H1 (cell line): ENCODE data around the gene SMG7.

Source experiments
- ASH2L ChIP-seq: fragments of 200-600, 300-600 bp; sonication (generic); IDR thresholded peaks from one replicate; pipeline ENCODE4 v1.7.1; 2017; ENCODE audit warnings: low read length
- CTCF ChIP-seq, 3 experiments: IDR thresholded peaks; 1 replicate in 2 of 3; 2 replicates in 1 of 3; pipeline versions ENCODE4 v1.5.1 to v1.6.1; 2011; ENCODE audit warnings: low read length in 3 of 3, mild to moderate bottlenecking in 3 of 3, inconsistent platforms in 2 of 3, low read depth in 1 of 3, moderate library complexity in 1 of 3; ENCODE audit not compliant: insufficient read depth in 1 of 3; ENCODE audit errors: control extremely low read depth in 1 of 3
- EZH2 ChIP-seq: fragments of 200-600 bp; sonication (generic); IDR thresholded peaks from 2 replicates; pipeline ENCODE4 v1.7.1; 2012; ENCODE audit warnings: low read depth, mild to moderate bottlenecking, moderate library complexity, low read length, inconsistent platforms; ENCODE audit not compliant: severe bottlenecking
- GABPA ChIP-seq: IDR thresholded peaks from 2 replicates; pipeline ENCODE4 v1.6.1; 2011; ENCODE audit warnings: mild to moderate bottlenecking, low read length, moderate library complexity, borderline replicate concordance; ENCODE audit not compliant: insufficient read depth
- KDM1A ChIP-seq: fragments of 200-600, 300-600 bp; sonication (generic); IDR thresholded peaks from 2 replicates; pipeline ENCODE4 v1.7.1; 2016; ENCODE audit warnings: mild to moderate bottlenecking, low read length, borderline replicate concordance
- RAD21 ChIP-seq, 2 experiments: IDR thresholded peaks in 1 of 2; conservative IDR thresholded peaks in 1 of 2; 2 replicates each; pipeline ENCODE4 v1.6.1; 2011; ENCODE audit warnings: low read depth in 2 of 2, low read length in 2 of 2, improper control_type of control experiment in 1 of 2, inconsistent platforms in 1 of 2, mild to moderate bottlenecking in 1 of 2, moderate library complexity in 1 of 2
- TAF1 ChIP-seq: IDR thresholded peaks from 2 replicates; pipeline ENCODE4 v1.6.1; 2011; ENCODE audit warnings: mild to moderate bottlenecking, low read depth, low read length
- TCF12 ChIP-seq: IDR thresholded peaks from 2 replicates; pipeline ENCODE4 v1.6.1; 2011; ENCODE audit warnings: low read depth, mild to moderate bottlenecking, low read length
- TF ChIP-seq, protein P1 (sequence below): IDR thresholded peaks from 2 replicates; pipeline ENCODE4 v1.6.1; 2011; ENCODE audit warnings: low read depth, mild to moderate bottlenecking, low read length; ENCODE audit not compliant: insufficient read depth

DNA sequence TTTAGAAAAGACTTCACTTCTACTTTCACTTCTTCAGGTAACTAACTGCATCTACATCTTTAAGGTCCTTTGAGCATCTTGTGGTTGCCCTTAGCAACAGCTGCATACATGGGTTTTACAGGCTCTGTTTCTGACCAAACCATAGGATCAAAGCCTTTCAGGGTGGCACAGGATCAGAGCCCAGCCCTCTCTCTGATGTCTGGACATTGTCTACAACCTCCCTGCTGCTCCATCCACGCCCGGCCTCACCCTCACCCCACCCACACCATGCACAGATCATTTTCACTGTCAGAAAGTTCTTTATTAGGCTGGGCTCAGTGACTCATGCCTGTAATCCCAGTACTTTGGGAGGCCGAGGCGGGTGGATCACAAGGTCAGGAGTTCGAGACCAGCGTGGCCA lies 112.7 kb downstream of the SMG7 start:
- TF ChIP-seq EZH2 = no peak
- TF ChIP-seq CTCF (IDR thresholded peaks at IDR 0.05; ENCODE audit: control extremely low read depth in 1 of 3, insufficient read depth in 1 of 3, low read depth in 1 of 3, low read length in 3 of 3) = no peak
- TF ChIP-seq GABPA = no peak
- TF ChIP-seq, protein P1, sequence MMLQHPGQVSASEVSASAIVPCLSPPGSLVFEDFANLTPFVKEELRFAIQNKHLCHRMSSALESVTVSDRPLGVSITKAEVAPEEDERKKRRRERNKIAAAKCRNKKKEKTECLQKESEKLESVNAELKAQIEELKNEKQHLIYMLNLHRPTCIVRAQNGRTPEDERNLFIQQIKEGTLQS = no peak
- TF ChIP-seq TAF1 = no peak
- no peak for TF ChIP-seq TCF12
- no peak for TF ChIP-seq RAD21 (IDR thresholded peaks at IDR 0.05 in 1 of 2, conservative IDR thresholded peaks at IDR 0.05 in 1 of 2; ENCODE audit: low read depth in 2 of 2, low read length in 2 of 2)
- no peak for TF ChIP-seq ASH2L
- TF ChIP-seq KDM1A = no peak
